Tibial nerve (tissue), 3 donors: ENCODE data around the gene VSTM4.

ENCODE experiments used
- CTCF ChIP-seq, 5 experiments: fragments of 200-600 bp in 3 of 5; fragments of 450-650 bp in 2 of 5; sonication (generic) in 3 of 5; IDR thresholded peaks; one replicate each; pipeline ENCODE4 v1.5.1; 2016 to 2019; ENCODE audit warnings: antibody characterized with exemption in 5 of 5, mild to moderate bottlenecking in 3 of 5, moderate library complexity in 2 of 5
- POLR2A ChIP-seq, 2 donors: fragments of 450-650 bp; IDR thresholded peaks; one replicate each; pipeline ENCODE4 v1.6.1; 2017; ENCODE audit warnings: antibody characterized with exemption in 2 of 2, mild to moderate bottlenecking in 2 of 2, moderate library complexity in 2 of 2

GRCh38 chr10:49115015-49115795, at the start of gene VSTM4:
- TF ChIP-seq CTCF (IDR thresholded peaks at IDR 0.05) (peak in 2 of 5 experiments; percentile 12 to 23), POLR2A (IDR thresholded peaks at IDR 0.05) (no peak)
